HG03108 (cell line): ENCODE measurements around the gene PGM1.

Source experiments
- ATAC-seq: cut with Tn5 transposase; IDR thresholded peaks from one replicate; pipeline ENCODE4 v1.9.1; 2021; ENCODE audit warnings: moderate library complexity; ENCODE audit not compliant: unreplicated experiment

The PGM1 gene

DNA sequence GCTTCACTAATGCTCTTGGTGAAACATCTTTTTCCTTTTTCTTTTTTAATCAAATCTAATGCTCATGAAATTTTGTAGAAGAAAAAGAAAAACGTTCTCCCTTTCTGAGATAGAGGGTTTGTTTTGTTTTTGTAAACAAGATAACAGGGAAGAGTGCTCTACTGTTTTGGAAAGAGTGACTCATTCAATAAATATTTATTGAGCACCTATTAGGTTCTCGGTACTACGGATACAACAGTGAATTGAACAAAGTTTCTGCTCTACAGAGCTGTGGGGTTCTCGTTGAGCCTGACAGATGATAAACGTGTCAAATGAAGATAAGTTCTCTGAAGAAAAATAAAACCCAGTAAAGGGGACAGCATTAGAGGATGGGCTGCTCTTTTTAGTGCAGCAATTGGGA, 7.0 kb downstream of the PGM1 start:
- ATAC-seq, result no peak

DNA sequence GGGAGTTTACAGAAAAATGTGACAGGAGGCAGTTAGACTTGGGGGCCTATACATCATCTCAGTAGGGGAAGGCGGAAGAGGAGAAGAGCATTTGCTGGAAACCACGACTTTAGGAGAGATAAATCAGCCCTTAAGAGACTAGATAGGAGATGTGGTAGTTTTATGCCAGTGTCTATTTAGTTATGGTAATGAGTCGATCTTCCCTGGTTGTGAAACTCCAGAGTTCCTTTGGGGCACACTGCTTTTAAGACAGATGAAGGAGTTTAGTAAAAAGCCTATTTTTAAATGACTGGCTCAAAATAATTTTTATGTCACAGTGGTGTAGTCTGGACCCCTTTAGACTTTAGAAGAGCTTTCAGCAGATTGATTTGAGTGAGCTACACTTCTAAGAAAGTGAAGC, 7.8 kb downstream of the PGM1 start:
- no peak for ATAC-seq

GRCh38 chr1:63601463-63601862, 8.3 kb downstream of the PGM1 start:
- no peak for ATAC-seq

DNA sequence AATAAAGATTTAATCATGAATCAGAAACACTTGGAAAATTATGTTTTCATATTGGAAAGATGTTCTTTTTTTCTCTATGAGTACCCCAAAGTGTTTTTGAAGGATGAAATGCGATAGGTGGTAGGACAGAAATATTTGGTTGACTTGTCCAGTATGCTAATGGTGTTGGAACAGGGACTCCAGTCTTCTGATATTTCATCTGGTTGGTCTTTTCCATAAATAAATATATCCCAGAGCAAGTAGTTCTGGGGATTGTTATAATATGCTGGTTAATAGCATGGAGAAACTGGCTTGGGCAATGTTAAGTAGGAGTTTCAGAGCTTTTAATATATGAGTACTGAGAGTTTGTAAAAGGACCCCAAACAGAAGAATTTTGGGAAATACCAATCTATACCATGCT, 8.7 kb downstream of the PGM1 start:
- no peak for ATAC-seq

DNA sequence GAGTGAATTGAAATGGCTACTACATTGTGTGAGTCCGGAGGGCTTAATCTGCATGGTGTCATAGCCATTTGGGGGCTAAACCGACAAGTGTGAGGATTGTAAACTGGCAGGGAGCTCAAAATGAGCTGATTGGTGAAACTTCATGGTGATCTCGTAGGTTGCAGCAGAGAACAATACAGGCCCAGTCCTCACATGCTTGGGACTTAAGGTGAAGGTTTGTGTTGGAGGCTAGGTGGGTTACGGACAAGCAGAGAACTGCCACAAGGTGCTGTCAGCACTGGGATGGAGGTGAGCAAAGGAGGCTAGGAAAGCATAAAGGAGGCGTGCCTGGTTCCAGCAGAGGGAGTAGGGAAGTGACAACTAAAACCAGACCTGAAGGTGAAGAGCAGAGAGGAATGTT, 9.4 kb downstream of the PGM1 start:
- ATAC-seq, result no peak

- ATAC-seq, result no peak
These were observed 10.6 kb downstream of the PGM1 start for GRCh38 chr1:63603810-63604209.

GRCh38 chr1:63607322-63607721, 14.1 kb downstream of the PGM1 start:
- ATAC-seq, result no peak

- no peak for ATAC-seq
These were observed 18.0 kb downstream of the PGM1 start for GRCh38 chr1:63611231-63611630.

DNA sequence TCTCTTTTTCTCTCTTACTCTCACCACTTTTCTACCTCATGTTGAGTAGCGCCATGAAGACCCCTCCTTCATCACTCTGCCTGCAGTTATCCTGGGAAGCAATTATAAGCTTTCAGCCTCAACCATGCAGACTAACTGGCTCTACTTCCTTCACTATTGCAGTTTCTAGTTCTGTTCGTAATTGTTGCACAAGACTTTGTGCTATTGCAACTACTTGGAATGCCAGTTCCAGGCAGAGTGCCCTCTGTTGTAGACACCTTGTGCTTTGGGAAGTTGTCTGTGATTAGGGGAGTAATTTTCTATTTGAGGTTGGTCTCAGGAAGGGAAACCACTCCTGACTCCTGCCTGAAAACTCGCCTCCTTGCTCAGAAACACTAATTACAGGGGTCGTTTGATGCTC, 19.4 kb downstream of the PGM1 start:
- ATAC-seq, result no peak

GRCh38 chr1:63612971-63613370, 19.8 kb downstream of the PGM1 start:
- ATAC-seq, result no peak

GRCh38 chr1:63615768-63616420, 22.7 kb downstream of the PGM1 start:
- ATAC-seq, result no peak

GRCh38 chr1:63617450-63617849, 24.2 kb downstream of the PGM1 start:
- no peak for ATAC-seq

DNA sequence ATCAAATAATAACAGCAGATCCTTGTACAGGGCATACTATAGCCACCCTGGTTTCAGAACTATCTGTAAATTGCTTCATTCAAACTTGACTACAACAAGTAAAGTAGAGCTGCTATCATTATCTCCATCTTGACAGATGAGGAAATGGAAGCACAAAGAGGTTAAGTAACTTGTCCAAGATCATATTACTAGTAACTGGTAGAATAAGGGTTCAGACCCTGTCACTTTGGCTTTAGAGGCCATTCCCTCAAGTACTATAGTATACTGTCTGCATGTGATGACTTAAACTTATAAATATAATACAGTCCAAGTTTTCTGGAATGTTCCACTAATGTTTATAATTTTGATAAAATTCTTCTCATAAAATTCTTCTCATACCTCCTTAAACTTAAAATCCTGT, 24.8 kb downstream of the PGM1 start:
- ATAC-seq, result no peak

DNA sequence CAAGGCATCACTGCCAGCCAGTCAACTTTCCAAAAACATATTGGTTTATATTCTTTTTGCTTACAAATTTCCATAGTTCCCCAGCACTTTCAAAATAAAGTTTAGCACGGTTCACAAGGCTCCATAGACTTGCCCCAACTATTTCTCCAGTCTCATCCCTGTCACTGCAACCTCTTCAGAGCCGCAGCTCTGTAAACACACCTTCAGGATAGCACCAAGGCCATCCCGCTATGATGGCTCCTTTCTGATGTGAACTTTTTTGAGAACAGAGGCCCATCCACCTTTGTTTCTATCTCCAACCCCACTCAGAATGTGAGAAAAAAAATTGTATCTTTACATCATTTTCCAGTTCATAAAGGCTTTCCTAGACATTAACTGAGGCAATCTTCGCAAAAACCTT, 26.3 kb downstream of the PGM1 start:
- no peak for ATAC-seq

DNA sequence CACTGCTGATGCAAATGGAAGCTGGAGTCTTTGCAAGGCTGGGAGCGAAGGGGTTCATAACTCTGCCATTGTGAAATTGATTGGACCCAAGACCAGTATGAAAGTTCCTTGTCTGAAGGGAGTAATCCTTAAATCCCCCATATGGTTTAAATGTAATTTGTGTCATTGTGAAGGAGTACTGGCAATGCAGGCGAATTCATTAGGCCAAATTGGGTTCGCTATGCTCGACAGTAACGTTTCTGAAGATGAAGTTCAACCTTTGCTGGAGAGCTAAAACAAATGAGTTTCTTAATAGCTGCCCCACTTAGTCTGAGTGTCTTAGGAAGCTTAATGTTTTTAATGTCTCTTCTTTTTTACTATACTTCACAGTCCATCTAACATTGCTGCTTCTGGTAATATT, 27.5 kb downstream of the PGM1 start:
- no peak for ATAC-seq

GRCh38 chr1:63621075-63621474, 27.9 kb downstream of the PGM1 start:
- no peak for ATAC-seq

GRCh38 chr1:63621698-63622097, 28.5 kb downstream of the PGM1 start:
- no peak for ATAC-seq

DNA sequence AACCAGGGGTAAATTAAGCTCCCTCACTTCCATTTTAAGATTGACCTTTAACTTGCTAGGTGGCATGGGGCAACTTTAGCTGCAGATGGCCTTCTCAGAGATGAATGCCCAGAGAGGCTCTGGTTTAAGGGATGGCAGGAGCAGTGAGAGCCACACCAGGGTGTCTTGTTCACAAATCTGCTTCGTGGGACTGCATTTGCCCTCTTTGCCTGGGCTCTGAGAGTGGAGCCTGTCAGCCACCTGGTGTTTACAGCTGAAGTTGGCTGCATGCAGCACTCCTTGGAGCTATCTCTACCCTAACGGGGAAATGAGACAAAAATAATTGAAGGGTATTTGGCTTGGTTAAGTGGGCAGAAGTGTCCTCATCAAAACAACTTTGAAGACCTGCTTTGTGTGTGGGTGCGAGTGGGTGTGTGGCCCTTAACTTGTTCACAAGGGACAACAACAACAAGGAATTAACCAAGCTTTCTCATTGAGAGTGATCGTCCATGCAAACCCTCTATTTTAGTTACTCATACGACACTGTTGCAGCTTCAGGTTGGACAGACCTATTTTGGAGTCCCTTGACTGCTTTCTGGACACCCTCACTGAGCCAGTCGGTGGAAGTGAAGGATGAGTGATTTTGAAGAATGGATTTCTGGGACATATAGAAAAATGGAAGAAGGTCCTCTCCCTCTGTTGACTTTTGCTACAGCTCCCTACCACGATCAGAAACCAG, 29.8 kb downstream of the PGM1 start:
- ATAC-seq, result no peak

- ATAC-seq, result no peak
These were observed 30.7 kb downstream of the PGM1 start for GRCh38 chr1:63623952-63624351.

GRCh38 chr1:63624911-63625310, 31.7 kb downstream of the PGM1 start:
- no peak for ATAC-seq

DNA sequence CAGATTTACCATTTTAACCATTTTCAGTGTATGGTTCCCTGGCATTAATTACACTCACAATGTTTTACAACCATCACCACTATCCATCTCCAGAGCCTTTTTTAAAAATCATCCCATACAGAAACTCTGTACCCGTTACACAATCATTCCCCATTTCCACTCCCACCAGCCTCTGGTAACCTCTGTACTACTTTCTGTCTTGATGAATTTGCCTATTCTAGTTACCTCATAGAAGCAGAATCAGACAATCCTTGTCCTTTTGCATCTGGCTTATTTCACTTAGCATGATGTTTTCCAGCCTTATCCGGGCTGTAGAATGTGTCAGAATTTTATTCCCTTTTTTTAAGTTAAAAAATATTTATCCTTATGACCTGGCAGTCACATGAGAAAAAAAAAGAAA, 33.0 kb downstream of the PGM1 start:
- no peak for ATAC-seq

GRCh38 chr1:63628607-63629006, 35.4 kb downstream of the PGM1 start:
- ATAC-seq, result no peak

DNA sequence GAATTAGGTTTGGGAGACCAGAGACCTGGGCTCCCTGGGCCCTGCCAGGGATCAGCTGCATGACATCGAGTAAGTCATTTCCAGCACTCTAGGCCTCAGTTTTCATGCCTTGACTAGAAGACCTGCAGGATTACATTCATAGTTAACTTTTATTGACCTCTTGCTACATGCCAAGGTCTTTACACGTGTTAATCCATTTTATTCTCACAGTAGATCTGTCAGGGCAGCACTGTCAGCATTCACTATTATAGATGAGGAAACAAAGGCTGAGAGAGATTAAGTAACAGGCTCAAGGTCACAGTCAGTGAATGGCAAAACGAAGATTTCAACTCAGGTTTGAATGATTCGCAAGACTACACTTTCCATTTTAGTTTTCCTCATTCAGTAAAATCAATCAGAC, 37.0 kb downstream of the PGM1 start:
- ATAC-seq, result no peak
